ENCODE measurements around the gene SMPD1.
A peak's percentile ranks its signal among the peaks of the same experiment; 100 is the strongest.

DNA sequence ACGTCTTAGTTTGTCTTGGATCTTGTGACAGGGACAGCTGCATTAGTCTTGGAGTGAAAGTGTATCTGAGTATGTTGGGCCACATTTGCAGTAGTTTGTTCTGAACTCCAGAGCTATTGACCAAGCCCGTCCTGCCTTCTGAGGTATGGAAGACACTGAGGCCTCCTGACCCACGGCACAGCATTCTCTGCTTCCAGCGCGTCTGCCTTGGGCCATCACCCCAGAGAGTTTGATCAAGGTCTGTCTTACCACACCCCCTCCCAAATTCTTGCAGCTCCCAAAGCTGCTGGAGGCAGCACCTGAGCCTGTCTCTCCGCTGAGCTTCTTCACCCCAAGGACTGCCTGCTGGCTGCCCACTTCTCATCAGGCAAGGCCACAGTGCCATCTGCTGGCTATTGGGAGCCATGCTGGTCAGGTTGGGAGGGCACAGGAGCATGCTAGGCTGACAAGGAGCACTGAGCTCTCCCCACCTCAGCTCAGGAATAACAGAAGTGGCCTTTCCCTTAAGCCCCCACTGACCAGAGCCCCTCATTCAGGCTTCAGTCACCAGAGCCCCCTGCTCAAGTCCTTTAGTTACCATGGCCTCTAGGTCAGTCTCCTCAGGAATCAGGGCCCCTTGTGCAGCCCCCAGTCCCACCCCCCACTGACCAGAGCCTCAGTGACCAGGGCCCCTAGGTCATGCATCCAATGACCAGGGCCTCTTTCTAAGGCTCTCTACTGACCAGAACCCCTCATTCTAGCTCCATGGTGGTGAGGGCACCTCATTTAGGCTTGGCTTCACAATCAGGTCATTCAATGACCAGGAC is 27.2 kb upstream of the SMPD1 start:
- TF ChIP-seq, protein P1, sequence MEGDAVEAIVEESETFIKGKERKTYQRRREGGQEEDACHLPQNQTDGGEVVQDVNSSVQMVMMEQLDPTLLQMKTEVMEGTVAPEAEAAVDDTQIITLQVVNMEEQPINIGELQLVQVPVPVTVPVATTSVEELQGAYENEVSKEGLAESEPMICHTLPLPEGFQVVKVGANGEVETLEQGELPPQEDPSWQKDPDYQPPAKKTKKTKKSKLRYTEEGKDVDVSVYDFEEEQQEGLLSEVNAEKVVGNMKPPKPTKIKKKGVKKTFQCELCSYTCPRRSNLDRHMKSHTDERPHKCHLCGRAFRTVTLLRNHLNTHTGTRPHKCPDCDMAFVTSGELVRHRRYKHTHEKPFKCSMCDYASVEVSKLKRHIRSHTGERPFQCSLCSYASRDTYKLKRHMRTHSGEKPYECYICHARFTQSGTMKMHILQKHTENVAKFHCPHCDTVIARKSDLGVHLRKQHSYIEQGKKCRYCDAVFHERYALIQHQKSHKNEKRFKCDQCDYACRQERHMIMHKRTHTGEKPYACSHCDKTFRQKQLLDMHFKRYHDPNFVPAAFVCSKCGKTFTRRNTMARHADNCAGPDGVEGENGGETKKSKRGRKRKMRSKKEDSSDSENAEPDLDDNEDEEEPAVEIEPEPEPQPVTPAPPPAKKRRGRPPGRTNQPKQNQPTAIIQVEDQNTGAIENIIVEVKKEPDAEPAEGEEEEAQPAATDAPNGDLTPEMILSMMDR (IDR thresholded peaks at IDR 0.05; ENCODE audit: low read depth, low read length), result peak; percentile 85
- TF ChIP-seq EZH2phosphoT487 (IDR thresholded peaks at IDR 0.05; ENCODE audit: low read depth), result no peak

Data from OCI-LY3 (cell line).